Measurements from ENCODE around the gene GJB4. TPM values are rescaled to one million over a fixed set of nuclear protein-coding genes. Genes with fewer than 3 reads are reported as not detected.

The GJB4 gene
- total RNA-seq, 4 donors from 2014 or later: not detected

DNA sequence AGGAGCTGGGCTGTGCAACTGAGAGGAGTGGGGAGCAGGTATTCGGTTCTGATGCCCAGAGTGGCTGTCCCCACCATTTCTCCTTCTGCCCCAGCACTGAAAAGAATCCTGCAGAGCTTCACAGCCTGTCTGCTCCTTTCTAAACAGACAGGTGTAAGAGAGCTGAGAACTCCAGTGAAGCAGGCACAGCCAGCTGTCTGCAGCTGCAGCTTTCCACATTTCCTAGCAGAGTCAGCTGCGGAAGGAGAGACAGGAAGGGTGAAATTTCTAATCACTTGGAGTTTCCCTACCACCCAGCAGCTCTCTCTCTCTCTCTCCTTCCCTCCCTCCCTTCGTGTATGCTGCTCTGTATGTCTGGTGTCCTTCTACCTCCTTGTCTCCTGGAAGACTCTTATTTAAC, 45.2 kb upstream of the GJB4 start:
- H3K27ac ChIP-seq: no peak overlapping the region
- 26 to 43% methylated on average over 3 of the region's 3 CpGs for WGBS, 2 donors
- no peaks in the 10 kb centered on the region for H3K4me1 ChIP-seq
- TF ChIP-seq, protein P1, sequence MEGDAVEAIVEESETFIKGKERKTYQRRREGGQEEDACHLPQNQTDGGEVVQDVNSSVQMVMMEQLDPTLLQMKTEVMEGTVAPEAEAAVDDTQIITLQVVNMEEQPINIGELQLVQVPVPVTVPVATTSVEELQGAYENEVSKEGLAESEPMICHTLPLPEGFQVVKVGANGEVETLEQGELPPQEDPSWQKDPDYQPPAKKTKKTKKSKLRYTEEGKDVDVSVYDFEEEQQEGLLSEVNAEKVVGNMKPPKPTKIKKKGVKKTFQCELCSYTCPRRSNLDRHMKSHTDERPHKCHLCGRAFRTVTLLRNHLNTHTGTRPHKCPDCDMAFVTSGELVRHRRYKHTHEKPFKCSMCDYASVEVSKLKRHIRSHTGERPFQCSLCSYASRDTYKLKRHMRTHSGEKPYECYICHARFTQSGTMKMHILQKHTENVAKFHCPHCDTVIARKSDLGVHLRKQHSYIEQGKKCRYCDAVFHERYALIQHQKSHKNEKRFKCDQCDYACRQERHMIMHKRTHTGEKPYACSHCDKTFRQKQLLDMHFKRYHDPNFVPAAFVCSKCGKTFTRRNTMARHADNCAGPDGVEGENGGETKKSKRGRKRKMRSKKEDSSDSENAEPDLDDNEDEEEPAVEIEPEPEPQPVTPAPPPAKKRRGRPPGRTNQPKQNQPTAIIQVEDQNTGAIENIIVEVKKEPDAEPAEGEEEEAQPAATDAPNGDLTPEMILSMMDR (IDR thresholded peaks at IDR 0.05): no peak
- TF ChIP-seq POLR2A (IDR thresholded peaks at IDR 0.05): no peak
- H3K9me3 ChIP-seq: no peaks in the 10 kb centered on the region
- no peak overlapping the region for H3K4me3 ChIP-seq (replicated peaks in 1 of 3)
- H3K27me3 ChIP-seq: no peaks in the 10 kb centered on the region
- no peaks in the 10 kb centered on the region for H3K36me3 ChIP-seq
- DNase-seq: no peak
- intact Hi-C loops (cut with DNase I): no loop called here

DNA sequence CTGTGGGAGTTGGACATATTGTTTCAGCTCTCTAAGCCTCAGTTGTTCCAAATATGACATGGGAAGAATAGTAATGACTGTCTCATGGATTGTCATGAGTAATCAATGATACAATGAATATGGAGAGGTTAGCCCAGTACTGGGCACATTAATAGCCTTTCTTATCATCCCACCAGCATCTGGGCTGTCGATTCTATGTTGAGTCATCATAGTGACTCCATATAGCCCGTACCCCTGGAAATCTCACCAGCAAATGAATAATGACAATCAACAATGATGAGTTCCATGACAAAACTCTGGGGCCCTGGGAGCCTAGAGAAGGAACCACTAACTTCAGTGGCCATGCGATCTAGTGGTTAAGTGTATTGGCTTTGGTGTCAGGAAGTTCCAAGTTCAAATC, 44.4 kb upstream of the GJB4 start:
- H3K36me3 ChIP-seq: no peaks in the 10 kb centered on the region
- no peaks in the 10 kb centered on the region for H3K27me3 ChIP-seq
- H3K4me1 ChIP-seq: no peaks in the 10 kb centered on the region
- intact Hi-C loops (cut with DNase I): no loop called here
- no peaks in the 10 kb centered on the region for H3K9me3 ChIP-seq
- no peak overlapping the region for H3K27ac ChIP-seq
- TF ChIP-seq, protein P1 (IDR thresholded peaks at IDR 0.05): no peak
- TF ChIP-seq POLR2A (IDR thresholded peaks at IDR 0.05): no peak
- no peak for DNase-seq
- no peak overlapping the region for H3K4me3 ChIP-seq (replicated peaks in 1 of 3)
- WGBS, 2 donors: 75 to 93% methylated on average over 3 of the region's 3 CpGs

DNA sequence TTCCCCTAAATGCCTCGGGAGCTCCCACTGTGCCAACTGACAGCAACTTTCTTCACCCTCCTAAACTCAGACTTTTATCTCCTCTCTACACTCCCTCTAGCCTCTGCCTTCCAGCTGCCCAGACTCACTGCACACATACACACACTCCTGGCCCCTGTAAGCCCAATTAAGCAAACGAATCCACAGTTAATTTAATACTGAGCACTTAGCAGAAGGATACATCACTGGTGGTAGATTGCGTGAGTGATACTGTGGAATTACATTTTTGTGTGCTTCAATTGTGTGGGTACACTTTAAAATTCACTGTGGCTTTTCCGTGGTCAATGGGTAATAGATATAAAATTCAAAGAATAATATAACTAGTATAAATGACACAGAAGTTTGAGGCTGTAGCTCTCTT, 38.3 kb upstream of the GJB4 start:
- intact Hi-C loops (cut with DNase I): no loop called here
- H3K4me3 ChIP-seq (replicated peaks in 1 of 3): no peak overlapping the region
- no peak for TF ChIP-seq POLR2A (IDR thresholded peaks at IDR 0.05)
- TF ChIP-seq, protein P1 (IDR thresholded peaks at IDR 0.05): no peak
- WGBS, 2 donors: 72 to 73% methylated on average over 4 of the region's 4 CpGs
- no peaks in the 10 kb centered on the region for H3K4me1 ChIP-seq
- no peaks in the 10 kb centered on the region for H3K27me3 ChIP-seq
- H3K36me3 ChIP-seq: no peaks in the 10 kb centered on the region
- no peaks in the 10 kb centered on the region for H3K9me3 ChIP-seq
- no peak overlapping the region for H3K27ac ChIP-seq
- no peak for DNase-seq

DNA sequence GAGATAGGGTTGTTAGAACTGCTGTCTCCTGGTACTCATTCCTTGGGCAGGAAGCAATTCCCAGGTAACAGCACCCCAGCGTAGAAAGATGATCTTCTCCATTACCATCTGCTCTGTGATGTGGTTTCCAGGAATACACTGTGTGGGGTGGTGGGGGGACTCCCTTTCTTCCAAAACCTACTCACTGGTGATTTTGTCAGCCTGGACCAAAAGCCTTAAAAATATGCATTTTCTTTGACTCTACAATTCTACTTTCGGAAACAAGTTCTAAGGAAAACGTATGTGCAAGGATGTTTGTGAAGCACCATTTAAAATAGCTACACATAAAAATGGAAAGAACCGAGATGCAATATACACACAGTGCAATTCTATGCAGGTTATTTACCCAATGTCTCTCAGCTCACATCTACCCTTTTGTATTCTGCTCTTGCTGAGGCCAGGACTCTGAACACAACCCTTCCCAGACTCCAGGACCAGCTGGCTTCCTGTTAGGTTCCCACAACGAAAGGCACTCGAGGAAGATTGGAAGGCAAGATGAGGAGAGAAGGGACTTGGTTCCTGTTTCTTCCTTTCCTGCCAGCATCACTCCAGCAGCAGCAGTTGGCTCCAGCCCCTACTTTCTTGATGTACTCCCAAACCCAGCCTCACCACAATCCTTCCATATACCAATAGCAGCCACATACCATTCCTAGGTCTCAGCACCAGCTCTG, 37.7 kb upstream of the GJB4 start:
- no peaks in the 10 kb centered on the region for H3K27me3 ChIP-seq

DNA sequence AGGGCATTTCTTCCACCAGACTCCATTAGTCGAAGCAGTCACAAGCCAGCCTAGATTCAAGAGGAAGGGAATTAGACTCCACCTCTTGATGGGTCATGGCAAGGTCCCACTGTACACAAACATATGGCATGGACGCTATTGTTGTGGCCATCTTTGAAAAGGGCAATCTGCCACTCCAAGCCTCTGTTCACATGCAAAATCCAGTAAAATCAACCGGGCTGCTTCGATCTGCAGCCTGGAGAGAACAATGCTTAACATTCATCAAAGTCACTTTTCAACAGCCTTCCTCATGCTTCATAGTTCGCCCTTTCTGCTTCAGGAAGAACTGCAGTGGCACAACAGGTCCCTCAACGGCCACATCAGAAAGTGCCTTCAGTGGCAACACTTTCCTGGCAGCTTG, 32.7 kb upstream of the GJB4 start:
- no peak for TF ChIP-seq POLR2A (IDR thresholded peaks at IDR 0.05)
- TF ChIP-seq, protein P1 (IDR thresholded peaks at IDR 0.05): no peak
- H3K4me1 ChIP-seq: no peaks in the 10 kb centered on the region
- 72 to 75% methylated on average over 6 of the region's 6 CpGs for WGBS, 2 donors
- no peak for DNase-seq
- H3K4me3 ChIP-seq (replicated peaks in 1 of 3): no peak overlapping the region
- no peaks in the 10 kb centered on the region for H3K9me3 ChIP-seq
- no peak overlapping the region for H3K27ac ChIP-seq
- no peaks in the 10 kb centered on the region for H3K27me3 ChIP-seq
- H3K36me3 ChIP-seq: no peaks in the 10 kb centered on the region
- intact Hi-C loops (cut with DNase I): no loop called here

More for the DNA sequence above, 37.7 kb upstream of the GJB4 start:
- H3K4me3 ChIP-seq (replicated peaks in 1 of 3): no peak overlapping the region
- no peak for DNase-seq
- no peaks in the 10 kb centered on the region for H3K36me3 ChIP-seq
- TF ChIP-seq POLR2A (IDR thresholded peaks at IDR 0.05): no peak
- TF ChIP-seq, protein P1 (IDR thresholded peaks at IDR 0.05): no peak
- no peak overlapping the region for H3K27ac ChIP-seq
- no peaks in the 10 kb centered on the region for H3K4me1 ChIP-seq
- intact Hi-C loops (cut with DNase I): no loop called here
- WGBS, 2 donors: 74 to 79% methylated on average over 6 of the region's 6 CpGs
- no peaks in the 10 kb centered on the region for H3K9me3 ChIP-seq
